GM12874 (cell line): ENCODE results near the gene PRCC.

Experiments used
- TF ChIP-seq, protein P1 (sequence below): IDR thresholded peaks from 2 replicates; pipeline ENCODE4 v1.5.1; 2011; ENCODE audit warnings: low read depth, mild to moderate bottlenecking, control low read depth, low read length, moderate library complexity; ENCODE audit not compliant: insufficient read depth

The PRCC gene

DNA sequence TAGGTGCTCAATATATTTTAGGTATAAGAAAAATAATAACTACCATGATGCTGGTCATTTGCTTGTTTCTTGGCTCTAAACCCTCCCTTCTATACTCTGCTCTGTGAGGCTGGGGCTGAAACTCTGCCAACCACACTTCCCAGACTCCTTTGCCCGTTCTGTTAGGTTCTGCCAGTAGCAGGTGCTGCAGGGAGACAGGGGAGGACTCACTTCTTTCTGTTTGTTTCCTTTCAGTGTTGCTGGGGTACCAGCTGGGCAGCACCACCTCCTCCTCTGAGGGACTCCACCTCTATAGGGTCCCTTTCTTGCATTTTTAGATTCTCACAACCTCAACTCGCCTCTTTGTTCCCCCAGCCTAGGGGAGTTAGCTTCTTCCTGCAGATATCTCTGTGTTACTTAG lies 66.3 kb downstream of the PRCC start:
- TF ChIP-seq, protein P1, sequence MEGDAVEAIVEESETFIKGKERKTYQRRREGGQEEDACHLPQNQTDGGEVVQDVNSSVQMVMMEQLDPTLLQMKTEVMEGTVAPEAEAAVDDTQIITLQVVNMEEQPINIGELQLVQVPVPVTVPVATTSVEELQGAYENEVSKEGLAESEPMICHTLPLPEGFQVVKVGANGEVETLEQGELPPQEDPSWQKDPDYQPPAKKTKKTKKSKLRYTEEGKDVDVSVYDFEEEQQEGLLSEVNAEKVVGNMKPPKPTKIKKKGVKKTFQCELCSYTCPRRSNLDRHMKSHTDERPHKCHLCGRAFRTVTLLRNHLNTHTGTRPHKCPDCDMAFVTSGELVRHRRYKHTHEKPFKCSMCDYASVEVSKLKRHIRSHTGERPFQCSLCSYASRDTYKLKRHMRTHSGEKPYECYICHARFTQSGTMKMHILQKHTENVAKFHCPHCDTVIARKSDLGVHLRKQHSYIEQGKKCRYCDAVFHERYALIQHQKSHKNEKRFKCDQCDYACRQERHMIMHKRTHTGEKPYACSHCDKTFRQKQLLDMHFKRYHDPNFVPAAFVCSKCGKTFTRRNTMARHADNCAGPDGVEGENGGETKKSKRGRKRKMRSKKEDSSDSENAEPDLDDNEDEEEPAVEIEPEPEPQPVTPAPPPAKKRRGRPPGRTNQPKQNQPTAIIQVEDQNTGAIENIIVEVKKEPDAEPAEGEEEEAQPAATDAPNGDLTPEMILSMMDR: no peak

DNA sequence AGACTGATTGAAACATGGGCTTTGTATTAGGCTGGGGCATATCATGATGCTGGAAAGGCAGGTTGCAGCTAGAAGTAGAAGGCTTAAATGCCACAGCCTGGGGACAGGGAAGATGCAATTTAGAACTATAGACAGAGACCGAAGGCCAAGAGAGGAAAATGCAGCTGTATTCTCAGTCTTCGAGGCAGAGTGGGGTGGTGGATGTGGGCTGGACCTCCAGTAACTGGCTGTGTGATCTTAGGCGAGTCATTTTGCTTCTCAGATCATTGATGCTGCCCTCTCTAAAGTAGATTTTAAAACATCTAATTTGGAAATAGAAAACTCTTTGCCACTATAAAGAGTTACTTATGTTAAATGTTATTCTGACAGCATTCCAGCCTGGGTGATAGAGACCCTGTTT lies 67.0 kb downstream of the PRCC start:
- TF ChIP-seq, protein P1: no peak

DNA sequence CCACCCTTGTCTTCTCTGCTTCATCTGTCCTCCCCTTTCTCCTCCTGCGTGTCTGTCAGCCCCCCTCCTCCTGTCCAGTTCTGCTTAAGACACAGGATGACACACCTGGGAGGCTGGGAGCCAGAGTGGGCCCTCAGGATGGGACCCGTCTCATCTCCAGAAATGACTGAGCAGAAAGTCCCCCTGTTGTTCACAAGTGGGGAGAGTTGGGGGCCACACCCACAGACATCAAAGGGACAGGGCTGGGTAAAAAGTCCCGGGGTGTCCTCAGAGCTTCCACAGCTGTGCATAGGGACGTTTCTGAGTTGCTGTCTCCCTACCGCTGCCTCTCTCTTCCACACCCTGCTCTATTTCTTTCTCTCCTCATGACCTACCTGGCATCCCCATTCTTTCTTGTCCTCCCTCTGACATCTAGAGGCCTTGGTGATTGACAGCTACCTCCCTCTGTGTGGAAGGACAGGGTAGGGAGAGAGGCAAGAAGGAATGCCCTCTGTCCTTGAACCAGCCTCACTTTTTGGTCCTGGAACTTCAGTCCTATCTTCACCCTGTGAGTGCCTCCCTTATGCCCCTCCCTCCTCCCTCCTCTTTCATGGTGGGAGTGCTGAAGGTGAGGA lies 68.8 kb downstream of the PRCC start:
- TF ChIP-seq, protein P1: no peak

DNA sequence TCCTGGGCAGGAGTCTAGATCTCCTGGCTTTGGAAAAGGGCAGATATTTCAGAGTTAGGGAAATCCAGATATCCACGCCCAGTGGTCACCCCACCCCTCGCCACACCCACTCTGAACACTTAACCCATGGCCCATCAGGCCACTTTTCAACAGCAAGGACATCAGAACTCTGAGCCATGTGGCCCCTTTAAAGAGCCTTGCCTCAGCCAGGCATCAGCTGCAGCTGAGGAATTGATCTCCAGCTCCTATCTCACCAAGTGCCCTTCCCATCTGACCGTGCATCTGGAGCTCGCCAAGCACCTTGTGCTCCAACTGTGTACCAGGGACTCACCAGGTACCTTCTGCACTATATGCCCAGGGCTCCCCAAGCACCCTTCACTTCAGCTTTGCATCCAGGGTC lies 69.6 kb downstream of the PRCC start:
- TF ChIP-seq, protein P1: no peak

DNA sequence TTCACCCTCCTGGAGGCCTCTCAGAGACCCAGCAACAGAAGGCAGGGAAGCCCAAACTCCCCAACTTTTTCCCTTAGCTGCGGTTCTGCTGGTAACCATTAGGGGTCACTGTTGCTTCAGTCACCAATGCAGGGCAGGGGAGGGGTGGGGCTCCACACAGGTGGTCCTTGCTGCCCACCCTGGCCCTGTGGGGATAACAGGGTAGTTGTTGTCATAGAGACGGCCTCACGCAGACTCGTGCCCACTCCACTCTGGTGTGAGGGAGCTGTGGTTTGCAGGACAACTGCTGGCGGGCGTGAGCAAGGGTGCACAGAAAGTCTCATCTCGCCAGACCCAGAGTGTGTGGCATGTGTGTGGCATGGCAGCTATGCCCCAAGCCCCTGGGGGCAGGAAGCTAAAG lies 71.6 kb downstream of the PRCC start:
- TF ChIP-seq, protein P1: peak; percentile 91

DNA sequence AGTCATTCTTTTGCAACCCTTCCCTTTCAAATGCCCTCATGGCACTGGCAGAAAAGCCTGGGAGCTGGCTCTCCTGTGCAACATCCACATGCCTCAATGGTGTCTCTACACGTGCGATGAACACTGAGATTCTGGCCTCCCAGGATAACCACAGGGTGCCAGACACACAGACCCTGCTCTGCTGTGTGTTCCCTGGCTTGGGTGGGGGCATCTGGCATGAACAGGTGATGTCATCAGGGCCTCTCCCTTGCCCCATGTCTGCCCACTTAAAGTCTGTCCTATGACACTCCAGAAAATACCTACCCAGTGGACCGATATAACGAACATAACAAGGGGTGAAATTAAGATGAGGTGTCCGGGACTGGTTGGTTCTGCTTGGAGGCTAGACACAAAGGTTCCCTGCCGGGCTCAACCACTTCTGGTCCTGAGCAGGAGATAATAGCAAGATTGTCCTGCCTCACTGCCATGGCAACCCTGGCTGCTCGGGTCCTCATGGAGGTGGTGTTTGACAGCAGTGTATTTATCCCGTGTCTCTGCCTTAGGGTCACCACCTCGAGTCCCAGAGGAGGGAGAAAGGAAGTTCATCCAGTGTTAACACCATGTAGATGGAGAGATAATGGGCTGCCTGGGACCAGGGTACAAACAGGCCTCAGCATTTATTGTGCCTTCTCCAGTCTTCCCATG lies 72.2 kb downstream of the PRCC start:
- TF ChIP-seq, protein P1: no peak

DNA sequence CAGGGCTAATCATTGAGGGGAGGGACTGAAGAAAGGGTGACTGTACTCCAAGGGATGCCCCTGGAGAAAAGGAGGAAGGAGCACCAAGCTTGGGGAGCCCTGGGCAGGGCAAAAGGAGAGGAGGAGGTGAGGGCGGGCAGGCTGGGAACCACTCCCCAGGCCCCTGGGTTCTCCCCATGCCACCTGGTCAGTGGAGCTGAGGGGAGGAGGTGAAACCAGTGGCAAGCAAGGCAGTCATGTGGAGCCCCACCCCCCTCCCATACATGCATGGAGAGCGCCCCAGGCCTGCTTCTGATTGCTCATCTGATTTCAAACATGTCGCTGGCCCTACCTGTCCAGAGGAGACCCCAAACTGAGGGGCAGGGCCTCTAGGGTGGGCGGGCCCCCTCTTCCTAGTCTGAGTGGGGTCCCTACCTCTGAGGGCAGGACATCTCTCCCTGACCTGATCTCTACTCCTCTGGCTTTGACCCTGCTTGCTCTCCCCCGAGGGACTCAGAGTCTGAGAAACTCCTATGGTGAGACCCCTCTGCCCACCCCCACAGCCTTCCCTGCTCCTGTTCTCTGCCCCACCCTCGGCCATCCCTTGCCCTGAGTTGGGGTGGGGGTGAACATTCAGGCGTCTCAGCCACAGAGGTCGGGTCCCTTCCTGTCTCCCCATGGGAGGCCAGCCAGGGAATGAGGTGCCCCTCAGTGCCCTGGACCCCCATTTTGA lies 73.0 kb downstream of the PRCC start:
- TF ChIP-seq, protein P1: no peak
